ENCODE data around the gene ADAM15. TPM values are rescaled to one million over a fixed set of nuclear protein-coding genes. Genes with fewer than 3 reads are reported as not detected.

Gene ADAM15
- total RNA-seq, 1 experiment from 2014 or later = 41.7 TPM

GRCh38 chr1:155006601-155007101 lies 44.5 kb upstream of the ADAM15 start:
- Histone ChIP-seq H3K27me3 (ENCODE audit: control insufficient read depth, insufficient read depth, low read length) (no peaks in the 10 kb centered on the region), H3K36me3 (ENCODE audit: control insufficient read depth, insufficient read depth, low read length) (peaks cover 5% of the 10 kb centered on the region; the same call in 1 of the 2 replicates), H3K4me3 (ENCODE audit: low read depth in 2 of 2, low read length in 2 of 2) (no peak overlapping the region), H3K4me1 (ENCODE audit: control insufficient read depth, insufficient read depth, low read length) (peaks cover 42% of the 10 kb centered on the region), H3K9me3 (ENCODE audit: control insufficient read depth, insufficient read depth, low read depth, low read length) (no peaks in the 10 kb centered on the region), H3K27ac (ENCODE audit: low read length) (peak overlapping the region; percentile 87)
- BruUV-seq (replicated peaks) = no TSS peak
- intact Hi-C loops (cut with micrococcal nuclease; ENCODE audit: unreplicated experiment) = no loop called here
- TF ChIP-seq POLR2AphosphoS5 (IDR thresholded peaks at IDR 0.05; ENCODE audit: low read depth, low read length) (no peak), SIN3A (IDR thresholded peaks at IDR 0.05; ENCODE audit: borderline replicate concordance, insufficient read depth, low read depth, low read length) (no peak), REST (IDR thresholded peaks at IDR 0.05; ENCODE audit: insufficient read depth in 1 of 2, low read depth in 2 of 2, low read length in 1 of 2) (no peak), CTCF (IDR thresholded peaks at IDR 0.05) (no peak), TCF7L2 (IDR thresholded peaks at IDR 0.05; ENCODE audit: low read depth, low read length) (no peak)
- POLR2A ChIA-PET = interaction anchor here (0.7 kb wide), 1 partner anchor 16 kb away, joined by 3 read pairs; no protein-coding TSS in a partner anchor
- CTCF ChIA-PET = interaction anchor here (0.6 kb wide), 1 partner anchor 32 kb away, joined by 3 read pairs; no protein-coding TSS in a partner anchor
- ATAC-seq (no peak), DNase-seq (ENCODE audit: low read depth, low spot score) (no peak)
- in situ Hi-C loops (cut with HindIII; ENCODE audit: low pct_unique_long_range_greater_than_20kb, low sequenced_read_pairs) = no loop called here

- H3K36me3 ChIP-seq (ENCODE audit: control insufficient read depth, insufficient read depth, low read length) = peaks cover 5% of the 10 kb centered on the region; the same call in 1 of the 2 replicates
- intact Hi-C loops (cut with micrococcal nuclease; ENCODE audit: unreplicated experiment) = no loop called here
- H3K27ac ChIP-seq (ENCODE audit: low read length) = no peak overlapping the region
- no peak for DNase-seq (ENCODE audit: low read depth, low spot score)
- CTCF ChIA-PET = interaction anchor here (0.6 to 0.7 kb wide), 2 partner anchors 31 to 74 kb away, joined by 3 read pairs; no protein-coding TSS in a partner anchor
- H3K4me3 ChIP-seq (ENCODE audit: low read depth in 2 of 2, low read length in 2 of 2) = no peak overlapping the region
- no peaks in the 10 kb centered on the region for H3K27me3 ChIP-seq (ENCODE audit: control insufficient read depth, insufficient read depth, low read length)
- no peak for ATAC-seq
- TF ChIP-seq TCF7L2 (IDR thresholded peaks at IDR 0.05; ENCODE audit: low read depth, low read length) (no peak), POLR2AphosphoS5 (IDR thresholded peaks at IDR 0.05; ENCODE audit: low read depth, low read length) (no peak), CTCF (IDR thresholded peaks at IDR 0.05) (no peak), REST (IDR thresholded peaks at IDR 0.05; ENCODE audit: insufficient read depth in 1 of 2, low read depth in 2 of 2, low read length in 1 of 2) (no peak), SIN3A (IDR thresholded peaks at IDR 0.05; ENCODE audit: borderline replicate concordance, insufficient read depth, low read depth, low read length) (no peak)
- no TSS peak for BruUV-seq (replicated peaks)
- no peaks in the 10 kb centered on the region for H3K9me3 ChIP-seq (ENCODE audit: control insufficient read depth, insufficient read depth, low read depth, low read length)
- in situ Hi-C loops (cut with HindIII; ENCODE audit: low pct_unique_long_range_greater_than_20kb, low sequenced_read_pairs) = no loop called here
- POLR2A ChIA-PET = interaction anchor here (0.7 kb wide), 1 partner anchor 15 kb away, joined by 3 read pairs; no protein-coding TSS in a partner anchor
- peaks cover 45% of the 10 kb centered on the region for H3K4me1 ChIP-seq (ENCODE audit: control insufficient read depth, insufficient read depth, low read length)
Observed at GRCh38 chr1:155007251-155007828, 43.8 kb upstream of the ADAM15 start.
